MCF 10A (cell line): ENCODE results near the gene OTP. TPM values are rescaled to one million over a fixed set of nuclear protein-coding genes. Genes with fewer than 3 reads are reported as not detected.

Experiments used
- BruUV-seq: library from RNA; stranded (reverse); fragments of 400-500 nt; replicated peaks from 2 replicates; lab custom pipeline; 2021; lab: Mats Ljungman, UMichigan
- CTCF ChIA-PET: fragments of 300-600 bp; sonication (Branson Sonifier 250); formaldehyde crosslinking; extraction: SDS; loops from one replicate; lab custom pipeline; 2021; ENCODE audit warnings: antibody characterized with exemption, inconsistent platforms; lab: Yijun Ruan, JAX
- POLR2A ChIA-PET: fragments of 300-600, 350-650 bp; sonication (Branson Sonifier 250); formaldehyde crosslinking; extraction: SDS; loops from one replicate; lab custom pipeline; 2020; ENCODE audit warnings: antibody characterized with exemption, inconsistent platforms; lab: Yijun Ruan, JAX
- DNase-seq: peaks from one replicate; pipeline ENCODE4 v3.0.0-alpha.2; 2018; ENCODE audit not compliant: unreplicated experiment
- H3K27ac Mint-ChIP-seq: one replicate; pipeline ENCODE4 v1.8.0; 2022; ENCODE audit warnings: mild to moderate bottlenecking, low read depth, mixed read lengths; ENCODE audit not compliant: unreplicated experiment
- H3K27me3 Mint-ChIP-seq: one replicate; pipeline ENCODE4 v1.8.0; 2022; ENCODE audit warnings: mixed read lengths; ENCODE audit not compliant: insufficient read depth, unreplicated experiment
- H3K36me3 Mint-ChIP-seq: one replicate; pipeline ENCODE4 v1.8.0; 2022; ENCODE audit warnings: mild to moderate bottlenecking, moderate library complexity, mixed read lengths; ENCODE audit not compliant: insufficient read depth, unreplicated experiment
- H3K4me1 Mint-ChIP-seq: one replicate; pipeline ENCODE4 v1.8.0; 2022; ENCODE audit warnings: mixed read lengths; ENCODE audit not compliant: insufficient read depth, unreplicated experiment
- H3K4me3 Mint-ChIP-seq: one replicate; pipeline ENCODE4 v1.8.0; 2022; ENCODE audit warnings: mild to moderate bottlenecking, moderate library complexity, mixed read lengths; ENCODE audit not compliant: unreplicated experiment
- H3K9me3 Mint-ChIP-seq: one replicate; pipeline ENCODE4 v1.8.0; 2022; ENCODE audit warnings: mixed read lengths; ENCODE audit not compliant: unreplicated experiment
- intact Hi-C: fragments of 100-400 bp; cut with micrococcal nuclease; formaldehyde crosslinking; loops from 2 replicates; pipeline ENCODE4 v1.14.1; 2022
- total RNA-seq: library from RNA; stranded (reverse); gene quantifications from 2 replicates; pipeline ENCODE4 v1.2.3, GENCODE V29; 2022
- TF ChIP-seq, protein P1 (sequence below): fragments of 200-600 bp; IDR thresholded peaks from one replicate; pipeline ENCODE4 v1.8.0; 2022; ENCODE audit warnings: antibody characterized with exemption, mild to moderate bottlenecking; ENCODE audit not compliant: unreplicated experiment

Gene OTP
- total RNA-seq, 1 experiment from 2014 or later: not detected

DNA sequence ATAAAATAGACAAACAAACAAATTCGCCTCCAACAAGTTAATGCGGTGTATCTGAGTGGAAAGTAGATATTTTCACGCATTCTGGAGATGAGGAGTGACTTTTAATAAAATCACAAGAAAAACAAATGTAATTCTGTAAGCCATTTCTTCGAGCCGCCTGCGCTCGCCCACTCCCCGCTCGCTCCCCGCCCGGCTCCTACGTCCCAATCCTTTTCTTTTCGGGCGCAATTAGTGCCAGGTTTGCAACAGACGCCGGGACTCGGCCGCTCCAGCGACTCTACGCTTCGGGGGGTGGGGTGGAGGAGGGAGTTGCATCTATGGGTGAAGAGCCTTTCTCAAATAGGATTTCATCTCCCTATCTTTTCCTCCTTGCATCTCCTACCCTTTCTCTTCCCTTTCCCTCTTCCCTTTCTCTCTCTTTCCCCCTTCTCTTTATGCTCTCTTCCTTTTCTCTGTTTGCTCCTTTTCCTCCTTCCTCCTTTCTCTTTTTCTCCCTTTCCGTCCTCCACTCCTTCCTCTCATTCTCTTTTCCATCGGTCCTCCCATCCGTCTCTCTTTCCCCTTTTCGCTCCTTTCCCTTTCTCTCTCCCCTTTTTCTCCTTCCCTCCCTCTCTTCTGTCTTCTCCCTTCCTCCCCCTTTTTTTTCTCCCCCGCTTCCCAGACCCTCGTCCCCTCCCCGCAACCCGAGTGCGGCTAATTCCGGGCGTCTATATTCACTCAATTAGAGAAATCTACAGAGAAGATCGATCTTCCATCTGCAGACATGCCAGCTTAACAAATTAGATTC lies 6.1 kb upstream of the OTP start:
- intact Hi-C loops: no loop called here
- CTCF ChIA-PET: no interaction called here
- Mint-ChIP-seq H3K4me1 (no peaks in the 10 kb centered on the region), H3K36me3 (no peaks in the 10 kb centered on the region), H3K27ac (no peak overlapping the region), H3K27me3 (peaks cover 70% of the 10 kb centered on the region), H3K4me3 (no peak overlapping the region), H3K9me3 (no peaks in the 10 kb centered on the region)
- BruUV-seq: no TSS peak
- no peak for DNase-seq
- TF ChIP-seq, protein P1, sequence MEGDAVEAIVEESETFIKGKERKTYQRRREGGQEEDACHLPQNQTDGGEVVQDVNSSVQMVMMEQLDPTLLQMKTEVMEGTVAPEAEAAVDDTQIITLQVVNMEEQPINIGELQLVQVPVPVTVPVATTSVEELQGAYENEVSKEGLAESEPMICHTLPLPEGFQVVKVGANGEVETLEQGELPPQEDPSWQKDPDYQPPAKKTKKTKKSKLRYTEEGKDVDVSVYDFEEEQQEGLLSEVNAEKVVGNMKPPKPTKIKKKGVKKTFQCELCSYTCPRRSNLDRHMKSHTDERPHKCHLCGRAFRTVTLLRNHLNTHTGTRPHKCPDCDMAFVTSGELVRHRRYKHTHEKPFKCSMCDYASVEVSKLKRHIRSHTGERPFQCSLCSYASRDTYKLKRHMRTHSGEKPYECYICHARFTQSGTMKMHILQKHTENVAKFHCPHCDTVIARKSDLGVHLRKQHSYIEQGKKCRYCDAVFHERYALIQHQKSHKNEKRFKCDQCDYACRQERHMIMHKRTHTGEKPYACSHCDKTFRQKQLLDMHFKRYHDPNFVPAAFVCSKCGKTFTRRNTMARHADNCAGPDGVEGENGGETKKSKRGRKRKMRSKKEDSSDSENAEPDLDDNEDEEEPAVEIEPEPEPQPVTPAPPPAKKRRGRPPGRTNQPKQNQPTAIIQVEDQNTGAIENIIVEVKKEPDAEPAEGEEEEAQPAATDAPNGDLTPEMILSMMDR: no peak
- POLR2A ChIA-PET: no interaction called here

DNA sequence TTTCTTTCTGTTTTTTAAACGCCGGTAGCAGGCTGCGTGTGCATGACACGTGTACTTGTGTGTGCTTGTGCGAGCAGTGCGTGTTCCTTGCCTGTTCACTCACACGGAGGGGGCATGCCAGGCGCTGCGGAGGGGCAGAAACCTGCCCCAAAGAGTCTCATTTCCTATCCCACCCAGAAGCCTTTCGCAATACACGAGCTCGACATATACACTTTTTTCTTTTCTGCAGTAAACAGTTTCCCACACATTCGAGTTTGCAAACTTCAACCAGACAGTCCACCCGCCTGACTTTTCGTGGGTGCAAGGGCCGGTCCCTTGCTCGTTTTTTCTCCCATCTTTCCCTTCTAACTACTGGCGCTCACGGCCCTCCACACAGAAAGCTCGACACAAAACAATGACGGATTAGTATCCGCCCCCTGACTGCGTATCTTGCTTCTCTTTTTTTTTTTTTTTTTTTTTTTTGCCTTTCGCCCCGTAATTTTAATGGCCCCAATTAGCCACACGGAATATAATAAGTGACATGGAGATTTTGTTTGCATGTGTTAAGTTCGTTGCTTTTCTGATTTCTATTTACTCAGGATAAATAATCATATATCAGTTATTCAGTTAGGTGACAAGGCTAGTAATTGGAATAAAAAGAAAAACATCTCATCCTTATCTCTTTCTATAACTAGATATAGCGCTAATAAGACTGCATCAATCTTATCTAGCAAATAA lies 5.3 kb upstream of the OTP start:
- no peaks in the 10 kb centered on the region for H3K4me1 Mint-ChIP-seq
- intact Hi-C loops: no loop called here
- POLR2A ChIA-PET: no interaction called here
- H3K27ac Mint-ChIP-seq: no peak overlapping the region
- H3K9me3 Mint-ChIP-seq: no peaks in the 10 kb centered on the region
- TF ChIP-seq, protein P1: no peak
- no peak overlapping the region for H3K4me3 Mint-ChIP-seq
- BruUV-seq: no TSS peak
- H3K36me3 Mint-ChIP-seq: no peaks in the 10 kb centered on the region
- no peak for DNase-seq
- H3K27me3 Mint-ChIP-seq: peaks cover 77% of the 10 kb centered on the region
- CTCF ChIA-PET: interaction anchor here (0.6 kb wide), 1 partner anchor 339 kb away, joined by 4 read pairs; no protein-coding TSS in a partner anchor

DNA sequence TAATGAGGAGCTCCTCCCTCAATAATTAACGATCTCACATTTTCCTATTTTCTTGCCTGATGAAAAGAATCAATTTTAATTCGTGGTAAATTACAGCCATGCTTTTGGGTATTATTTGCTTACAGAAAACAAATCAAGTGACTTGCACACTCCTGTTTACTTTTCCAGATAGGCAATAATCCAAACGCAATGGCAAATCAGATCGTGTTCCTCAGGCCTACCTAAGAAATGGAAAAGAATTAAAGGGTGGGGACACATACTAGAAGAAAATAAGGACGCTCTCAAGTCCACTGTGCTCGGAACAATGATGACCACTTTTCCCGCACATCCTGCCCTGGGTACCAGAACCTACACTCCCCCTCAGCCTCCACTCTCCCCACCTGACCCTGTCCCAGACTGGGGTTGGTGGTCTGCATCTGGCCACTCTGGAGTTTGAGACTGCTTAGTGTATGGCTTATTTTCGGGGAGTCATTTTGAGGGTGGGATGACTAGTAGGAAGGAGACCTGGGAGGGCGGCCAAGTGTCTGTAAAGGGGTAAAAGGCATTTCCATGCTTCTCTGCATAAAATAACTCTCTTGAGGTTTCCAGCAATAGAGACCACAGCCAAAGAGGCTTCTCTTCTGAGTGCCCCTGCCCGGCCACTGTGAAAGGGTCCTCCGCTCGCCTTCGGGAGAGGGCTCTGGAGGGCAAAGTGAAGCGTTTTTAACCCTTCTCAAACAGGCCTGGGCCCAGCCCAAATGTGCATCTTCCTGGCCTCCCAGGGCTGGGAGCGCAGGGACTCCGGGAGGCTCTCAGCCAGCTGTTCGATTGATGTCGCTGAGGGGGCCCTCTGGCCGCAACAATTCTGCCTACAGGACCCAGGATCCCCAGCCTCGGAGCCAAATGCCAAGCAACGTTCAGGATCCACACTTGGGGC lies 4.5 kb upstream of the OTP start:
- no TSS peak for BruUV-seq
- ChIA-PET POLR2A (no interaction called here), CTCF (interaction anchor here (0.6 kb wide), 1 partner anchor 339 kb away, joined by 4 read pairs; no protein-coding TSS in a partner anchor)
- Mint-ChIP-seq H3K27me3 (peaks cover 83% of the 10 kb centered on the region), H3K36me3 (no peaks in the 10 kb centered on the region), H3K4me1 (no peaks in the 10 kb centered on the region), H3K27ac (no peak overlapping the region), H3K4me3 (no peak overlapping the region), H3K9me3 (no peaks in the 10 kb centered on the region)
- TF ChIP-seq, protein P1: no peak
- intact Hi-C loops: no loop called here
- no peak for DNase-seq
